Measurements from ENCODE around the gene MZF1. TPM values are rescaled to one million over a fixed set of nuclear protein-coding genes. Genes with fewer than 3 reads are reported as not detected.
"Not testable (repeated sequence)": the region's sequence is repeated elsewhere in the genome, so short reads cannot be mapped to it uniquely, and the experiment has no call there.

MZF1 gene
- total RNA-seq (2014; rRNA removed) = 18.0 and 29.3 TPM in 2 replicates
- percentile 87 among the genes with signal in this experiment for Bru-seq, nascent RNA
- percentile 87 among the genes with signal in this experiment for BruChase-seq, experiment 1, labeled RNA remaining after a 6-hour chase
- BruChase-seq, experiment 2, labeled RNA remaining after a 2-hour chase = percentile 90 among the genes with signal in this experiment
- long read RNA-seq, transcript MZF1-201 (6 exons, 2,905 nt) = minor isoform, 13 of 109 reads
- long read RNA-seq, transcript MZF1-207 (1 exons, 2,683 nt) = major isoform, 46 of 109 reads
- long read RNA-seq, partial matches to known transcripts = 24 of 109 reads
- long read RNA-seq, other reads (novel, unspliced or antisense) = 23 of 109 reads

GRCh38 chr19:58572818-58573657 lies at the start of gene MZF1:
MZF1 (minus strand) TSS chr19:58573335; CDS start chr19:58571389, 1,946 bp downstream.
- H2AFZ ChIP-seq (ENCODE audit: low read length) = peak within 1 kb of the TSS; percentile 96
- peak within 1 kb of the TSS; percentile 91 for H3K27ac ChIP-seq (ENCODE audit: low read length)
- ChIA-PET POLR2A (ENCODE audit: unreplicated experiment) (no interaction called here), CTCF (no interaction called here)
- no peaks in the 10 kb centered on the region for H3F3A ChIP-seq (ENCODE audit: low read length, unreplicated experiment)
- intact Hi-C loops (cut with micrococcal nuclease) = loop anchor here (2.0 kb wide), 1 partner anchor 14 kb away; the partner anchor contains the start of gene UBE2M
- no peaks in the 10 kb centered on the region for H3K9me3 ChIP-seq (ENCODE audit: low read length)
- H4K20me1 ChIP-seq (ENCODE audit: low read length) = no peaks in the 10 kb centered on the region
- DNase-seq (peak; percentile 100), ATAC-seq (peak; percentile 69)
- peaks cover 23% of the 10 kb centered on the region for H3K4me1 ChIP-seq (ENCODE audit: insufficient read depth, low read length)
- H3K4me2 ChIP-seq (ENCODE audit: low read length) = peak within 1 kb of the TSS; percentile 100
- H3K27me3 ChIP-seq (ENCODE audit: low read length) = no peaks in the 10 kb centered on the region
- H3K79me2 ChIP-seq (ENCODE audit: low read length) = peaks cover 22% of the 10 kb centered on the region
- H3K36me3 ChIP-seq (ENCODE audit: low read depth, low read length) = no peaks in the 10 kb centered on the region; the same call in 1 of the 2 replicates
- BruUV-seq (replicated peaks) = TSS peak; percentile 33
- peak within 1 kb of the TSS; percentile 88 for H3K9ac ChIP-seq (ENCODE audit: low read length)
- TF ChIP-seq CTCF (conservative IDR thresholded peaks at IDR 0.05; ENCODE audit: low read depth, low read length) (no peak), EZH2 (IDR thresholded peaks at IDR 0.05; ENCODE audit: low read length, unreplicated experiment) (no peak), EZH2phosphoT487 (IDR thresholded peaks at IDR 0.05; ENCODE audit: borderline replicate concordance, low read length) (no peak)
- H3K9me2 ChIP-seq (replicated peaks; ENCODE audit: low read length) = no peaks in the 10 kb centered on the region
- H3K4me3 ChIP-seq (ENCODE audit: low read length) = peak within 1 kb of the TSS; percentile 76

GRCh38 chr19:58607213-58607612 lies 34.1 kb upstream of the MZF1 start:
- not testable (repeated sequence) for H3K9me2 ChIP-seq (replicated peaks; ENCODE audit: low read length)

GRCh38 chr19:58606251-58606896 lies 33.2 kb upstream of the MZF1 start:
- not testable (repeated sequence) for BruUV-seq (replicated peaks)

More at GRCh38 chr19:58607213-58607612, 34.1 kb upstream of the MZF1 start:
- H3K27me3 ChIP-seq (ENCODE audit: low read length); H3K4me1 ChIP-seq (ENCODE audit: insufficient read depth, low read length); H3F3A ChIP-seq (ENCODE audit: low read length, unreplicated experiment); H3K27ac ChIP-seq (ENCODE audit: low read length); BruUV-seq (replicated peaks); H3K4me2 ChIP-seq (ENCODE audit: low read length); H3K36me3 ChIP-seq (ENCODE audit: low read depth, low read length); DNase-seq; H3K9me3 ChIP-seq (ENCODE audit: low read length); H3K9ac ChIP-seq (ENCODE audit: low read length); POLR2A ChIA-PET (ENCODE audit: unreplicated experiment); intact Hi-C loops (cut with micrococcal nuclease); H2AFZ ChIP-seq (ENCODE audit: low read length); H3K79me2 ChIP-seq (ENCODE audit: low read length); ATAC-seq; H3K4me3 ChIP-seq (ENCODE audit: low read length); H4K20me1 ChIP-seq (ENCODE audit: low read length): not testable (repeated sequence)
- CTCF ChIA-PET = interaction anchor here (0.5 kb wide), 1 partner anchor 38 kb away, joined by 3 read pairs; no protein-coding TSS in a partner anchor

More at GRCh38 chr19:58606251-58606896, 33.2 kb upstream of the MZF1 start:
- H3K4me3 ChIP-seq (ENCODE audit: low read length); H3F3A ChIP-seq (ENCODE audit: low read length, unreplicated experiment); POLR2A ChIA-PET (ENCODE audit: unreplicated experiment); intact Hi-C loops (cut with micrococcal nuclease); H3K9ac ChIP-seq (ENCODE audit: low read length); H3K9me2 ChIP-seq (replicated peaks; ENCODE audit: low read length); H3K27me3 ChIP-seq (ENCODE audit: low read length); H3K36me3 ChIP-seq (ENCODE audit: low read depth, low read length); H3K4me2 ChIP-seq (ENCODE audit: low read length); H2AFZ ChIP-seq (ENCODE audit: low read length); H3K9me3 ChIP-seq (ENCODE audit: low read length); DNase-seq; H3K27ac ChIP-seq (ENCODE audit: low read length); H4K20me1 ChIP-seq (ENCODE audit: low read length); H3K4me1 ChIP-seq (ENCODE audit: insufficient read depth, low read length); CTCF ChIA-PET; ATAC-seq; H3K79me2 ChIP-seq (ENCODE audit: low read length): not testable (repeated sequence)
- peak; percentile 50; the same call in 1 of the 2 replicates for TF ChIP-seq CTCF (conservative IDR thresholded peaks at IDR 0.05; ENCODE audit: low read depth, low read length)
